A549 (cell line): ENCODE results near the gene ACTRT2. TPM values are rescaled to one million over a fixed set of nuclear protein-coding genes. Genes with fewer than 3 reads are reported as not detected.

Source experiments
- ATAC-seq, 2 experiments: fragments of 200-7000 bp in 1 of 2; fragments of >200 bp in 1 of 2; cut with Nextera tagmentation in 1 of 2; cut with Tn5 transposase in 1 of 2; 3 replicates each; pipeline versions ENCODE4 v1.8.0 to v1.9.1; 2018 to 2020; ENCODE audit warnings: mild to moderate bottlenecking in 1 of 2, moderate library complexity in 1 of 2
- CTCF ChIA-PET: fragments of 300-600 bp; sonication (Branson Sonifier 250); formaldehyde crosslinking; extraction: SDS; loops from one replicate; lab custom pipeline; 2021; ENCODE audit warnings: antibody characterized with exemption, inconsistent platforms; lab: Yijun Ruan, JAX
- POLR2A ChIA-PET: fragments of 350-600 bp; formaldehyde crosslinking; extraction: SDS; loops from one replicate; lab custom pipeline; 2021; ENCODE audit warnings: antibody characterized with exemption, inconsistent platforms; lab: Yijun Ruan, JAX
- DNase-seq, 2 experiments: peaks; one replicate each; pipeline versions ENCODE4 v3.0.0 to v3.0.0-alpha.2; 2011 to 2016; ENCODE audit warnings: low read depth in 1 of 2, low spot score in 1 of 2
- FAIRE-seq: peaks from 2 replicates; lab custom pipeline; 2011; peaks lifted over from hg19 to GRCh38; lab: Jason Lieb, UNC
- H3K27ac ChIP-seq, 2 experiments: fragments of >200 bp; sonication (Bioruptor Twin); formaldehyde crosslinking; 3 replicates each; pipeline ENCODE4 v1.5.1; 2016 to 2017
- H3K4me1 ChIP-seq: fragments of >200 bp; sonication (Bioruptor Twin); formaldehyde crosslinking; 3 replicates; pipeline ENCODE4 v1.6.1; 2016
- H3K4me2 ChIP-seq: fragments of >200 bp; sonication (Bioruptor Twin); formaldehyde crosslinking; 3 replicates; pipeline ENCODE4 v1.6.1; 2016
- H3K4me3 ChIP-seq: fragments of >200 bp; sonication (Bioruptor Twin); formaldehyde crosslinking; 3 replicates; pipeline ENCODE4 v1.5.1; 2016
- H3K9me3 ChIP-seq: fragments of >200 bp; sonication (Bioruptor Twin); formaldehyde crosslinking; 3 replicates; pipeline ENCODE4 v1.6.1; 2016
- BHLHE40 ChIP-seq: IDR thresholded peaks from 2 replicates; pipeline ENCODE4 v1.6.1; 2012; ENCODE audit warnings: low read depth, low read length, inconsistent platforms
- CBX2 ChIP-seq: fragments of 200-600 bp; sonication (generic); IDR thresholded peaks from 2 replicates; pipeline ENCODE4 v1.6.1; 2016; ENCODE audit warnings: low read depth, mild to moderate bottlenecking, borderline replicate concordance
- EHF ChIP-seq: fragments of 250-450 bp; sonication (Bioruptor Pico); IDR thresholded peaks from 2 replicates; pipeline ENCODE4 v1.5.0; 2020; ENCODE audit warnings: mild to moderate bottlenecking
- EHMT2 ChIP-seq: fragments of 200-600 bp; sonication (generic); IDR thresholded peaks from 2 replicates; pipeline ENCODE4 v1.6.1; 2016; ENCODE audit warnings: antibody characterized with exemption, low read depth, mild to moderate bottlenecking, moderate library complexity
- EP300 ChIP-seq, 2 experiments: fragments of >200 bp; sonication (Bioruptor Twin); formaldehyde crosslinking; IDR thresholded peaks; 2 replicates in 1 of 2; 3 replicates in 1 of 2; pipeline ENCODE4 v1.6.1; 2016 to 2017
- ESRRA ChIP-seq: fragments of 150-350 bp; IDR thresholded peaks from 2 replicates; pipeline ENCODE4 v1.6.1; 2014; ENCODE audit warnings: mild to moderate bottlenecking, low read length, borderline replicate concordance
- FOSL2 ChIP-seq, 2 experiments: fragments of 450-650 bp in 1 of 2; fragments of >200 bp in 1 of 2; sonication (Bioruptor Twin) in 1 of 2; formaldehyde crosslinking; IDR thresholded peaks; 2 replicates each; pipeline versions ENCODE4 v1.5.0 to v1.6.1; 2016 to 2020; ENCODE audit warnings: mild to moderate bottlenecking in 1 of 2, moderate library complexity in 1 of 2
- GATA3 ChIP-seq: IDR thresholded peaks from 2 replicates; pipeline ENCODE4 v1.6.1; 2012; ENCODE audit warnings: borderline replicate concordance
- HOXB13 ChIP-seq: fragments of 250-450 bp; sonication (Bioruptor Pico); IDR thresholded peaks from 2 replicates; pipeline ENCODE4 v1.5.0; 2020; ENCODE audit warnings: low read depth, mild to moderate bottlenecking, moderate library complexity
- JUNB ChIP-seq: fragments of >200 bp; sonication (Bioruptor Twin); formaldehyde crosslinking; IDR thresholded peaks from 2 replicates; pipeline ENCODE4 v1.6.1; 2016
- MAFK ChIP-seq: fragments of 450-650 bp; IDR thresholded peaks from 2 replicates; pipeline ENCODE4 v1.6.1; 2014; ENCODE audit not compliant: partially characterized antibody
- MAZ ChIP-seq: fragments of 150-350 bp; IDR thresholded peaks from 2 replicates; pipeline ENCODE4 v1.6.1; 2014; ENCODE audit warnings: antibody characterized with exemption, low read depth, low read length, borderline replicate concordance
- MYC ChIP-seq: IDR thresholded peaks from 2 replicates; pipeline ENCODE4 v1.6.1; 2012; ENCODE audit warnings: mild to moderate bottlenecking, inconsistent platforms, low read length, improper control_type of control experiment, borderline replicate concordance
- NR3C1 ChIP-seq: fragments of >200 bp; sonication (Bioruptor Twin); formaldehyde crosslinking; IDR thresholded peaks from 3 replicates; pipeline ENCODE4 v1.6.1; 2017
- PBX3 ChIP-seq: IDR thresholded peaks from 2 replicates; pipeline ENCODE4 v1.6.1; 2012
- PHF8 ChIP-seq: fragments of 200-600 bp; sonication (generic); IDR thresholded peaks from 2 replicates; pipeline ENCODE4 v1.6.1; 2016; ENCODE audit warnings: low read depth, mild to moderate bottlenecking, antibody characterized with exemption, moderate library complexity, borderline replicate concordance
- RARB ChIP-seq: fragments of 250-450 bp; sonication (Bioruptor Pico); IDR thresholded peaks from 2 replicates; pipeline ENCODE4 v1.8.0; 2021; ENCODE audit warnings: mild to moderate bottlenecking, moderate library complexity
- RCOR1 ChIP-seq: fragments of 150-350 bp; IDR thresholded peaks from 2 replicates; pipeline ENCODE4 v1.6.1; 2014; ENCODE audit warnings: antibody characterized with exemption, low read length, low read depth
- SMC3 ChIP-seq: fragments of >200 bp; sonication (Bioruptor Twin); formaldehyde crosslinking; IDR thresholded peaks from 3 replicates; pipeline ENCODE4 v1.6.1; 2018; ENCODE audit warnings: inconsistent platforms
- SREBF2 ChIP-seq: fragments of 450-650 bp; IDR thresholded peaks from 2 replicates; pipeline ENCODE4 v1.6.1; 2014; ENCODE audit warnings: mild to moderate bottlenecking, moderate library complexity
- TFCP2L1 ChIP-seq: fragments of 250-450 bp; sonication (Bioruptor Pico); IDR thresholded peaks from 2 replicates; pipeline ENCODE4 v1.5.0; 2021; ENCODE audit warnings: mild to moderate bottlenecking
- ZC3H11A ChIP-seq: fragments of 450-650 bp; IDR thresholded peaks from 2 replicates; pipeline ENCODE4 v1.6.1; 2014; ENCODE audit warnings: antibody characterized with exemption, mild to moderate bottlenecking
- ZNF302 ChIP-seq: fragments of 250-450 bp; sonication (Bioruptor Pico); IDR thresholded peaks from 2 replicates; pipeline ENCODE4 v1.9.0; 2021; ENCODE audit warnings: inconsistent platforms, mild to moderate bottlenecking, moderate library complexity
- WGBS: methylation state at CpG from one replicate; pipeline ENCODE4 v1.1.6; 2017; ENCODE audit errors: missing lambda C conversion rate; 5-methylcytosine and 5-hydroxymethylcytosine counted together
- polyA plus RNA-seq, 4 experiments: library from polyadenylated mRNA; depleted of rRNA in 3 of 4; stranded (reverse); fragments of >200 nt; fragmentation: RNase III in 1 of 4; extraction: RNeasy Plus Mini Kit Qiagen cat#74134 plus additional on column Dnase treatment in 1 of 4; gene quantifications; 2 replicates in 3 of 4; 3 replicates in 1 of 4; pipeline ENCODE4 v1.2.3, GENCODE V29; 2011 to 2017
- TF ChIP-seq, protein P1 (sequence below): fragments of 250-450 bp; sonication (Bioruptor Pico); IDR thresholded peaks from 2 replicates; pipeline ENCODE4 v1.5.0; 2021; ENCODE audit warnings: mild to moderate bottlenecking, moderate library complexity, borderline replicate concordance
- TF ChIP-seq, protein P2 (sequence below): IDR thresholded peaks from 2 replicates; pipeline ENCODE4 v1.6.1; 2012; ENCODE audit warnings: low read depth, borderline replicate concordance

The ACTRT2 gene
- polyA plus RNA-seq, 2 of the 4 experiments (the other 2 are of a cell fraction), result not detected

GRCh38 chr1:3000214-3000613 lies 21.1 kb upstream of the ACTRT2 start:
- ChIA-PET POLR2A (no interaction called here), CTCF (no interaction called here)
- TF ChIP-seq RARB (CRISPR knock-in tag) (no peak), NR3C1 (no peak), PHF8 (no peak)
- WGBS, result 43% methylated on average over 11 of the region's 15 CpGs
- Histone ChIP-seq H3K4me3 (no peak overlapping the region), H3K27ac (no peak overlapping the region), H3K9me3 (no peaks in the 10 kb centered on the region), H3K4me1 (no peaks in the 10 kb centered on the region), H3K4me2 (no peak overlapping the region)
- FAIRE-seq, result no peak
- no peak for ATAC-seq
- DNase-seq, result no peak

GRCh38 chr1:3000671-3001470 lies 20.4 kb upstream of the ACTRT2 start:
- H3K4me2 ChIP-seq, result no peak overlapping the region
- no peak overlapping the region for H3K27ac ChIP-seq
- H3K4me1 ChIP-seq, result no peaks in the 10 kb centered on the region
- POLR2A ChIA-PET, result no interaction called here
- CTCF ChIA-PET, result no interaction called here
- no peak for ATAC-seq
- no peak for FAIRE-seq
- TF ChIP-seq SMC3 (no peak), FOSL2 (IDR thresholded peaks at IDR 0.05) (no peak), FOSL2 (CRISPR knock-in tag; IDR thresholded peaks at IDR 0.05) (no peak), PBX3 (no peak), ZC3H11A (no peak), MAZ (no peak)
- WGBS, result 4% methylated on average over 6 of the region's 20 CpGs
- no peak overlapping the region for H3K4me3 ChIP-seq
- DNase-seq, result no peak
- no peaks in the 10 kb centered on the region for H3K9me3 ChIP-seq

DNA sequence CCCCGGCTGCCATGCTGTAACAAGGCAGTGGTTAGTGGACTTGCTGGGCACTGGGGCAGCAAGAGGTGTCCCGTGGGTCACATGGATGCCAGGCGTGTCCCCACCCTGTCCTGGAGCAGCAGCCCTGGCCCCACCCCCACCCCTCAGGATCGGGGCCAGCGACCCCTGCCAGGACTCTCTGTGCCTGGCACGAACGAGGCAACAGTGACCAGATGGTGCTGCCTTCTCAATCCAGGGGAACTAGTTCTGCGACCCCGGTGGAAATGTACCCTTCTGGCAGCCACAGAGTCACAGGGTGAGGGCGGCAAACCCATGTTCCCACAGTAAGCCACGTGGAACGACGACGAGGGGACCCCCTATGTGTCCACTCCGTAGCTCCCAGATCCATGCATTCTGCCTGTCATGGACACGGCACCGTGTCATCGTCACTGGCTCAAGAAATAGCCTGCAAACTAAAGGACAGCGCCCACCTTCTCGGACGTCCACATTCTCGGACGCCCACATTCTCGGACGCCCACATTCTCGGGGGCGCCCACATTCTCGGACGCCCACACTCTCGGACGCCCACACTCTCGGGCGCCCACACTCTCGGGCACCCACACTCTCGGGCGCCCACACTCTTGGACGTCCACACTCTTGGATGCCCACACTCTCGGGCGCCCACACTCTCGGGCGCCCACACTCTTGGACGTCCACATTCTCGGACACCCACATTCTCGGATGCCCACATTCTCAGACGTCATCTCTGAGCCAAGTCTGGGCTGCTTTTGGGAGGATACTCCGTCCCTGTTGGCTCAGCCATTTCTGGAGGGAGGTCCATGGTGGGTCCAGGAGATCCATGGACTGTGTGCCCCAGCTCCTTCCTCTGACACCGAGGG lies 19.6 kb upstream of the ACTRT2 start:
- Histone ChIP-seq H3K4me3 (no peak overlapping the region), H3K27ac (no peak overlapping the region), H3K4me2 (no peak overlapping the region), H3K4me1 (no peaks in the 10 kb centered on the region), H3K9me3 (no peaks in the 10 kb centered on the region)
- CTCF ChIA-PET, result no interaction called here
- TF ChIP-seq MYC (no peak), HOXB13 (CRISPR knock-in tag) (no peak), TFCP2L1 (no peak), CBX2 (no peak), JUNB (no peak), BHLHE40 (no peak), EHF (CRISPR knock-in tag) (no peak), SREBF2 (no peak), ZNF302 (CRISPR knock-in tag) (no peak), GATA3 (no peak), EP300 (IDR thresholded peaks at IDR 0.05) (no peak), EHMT2 (no peak), ZC3H11A (no peak), MAFK (no peak), PBX3 (no peak), ESRRA (no peak), RCOR1 (no peak)
- TF ChIP-seq, protein P1, sequence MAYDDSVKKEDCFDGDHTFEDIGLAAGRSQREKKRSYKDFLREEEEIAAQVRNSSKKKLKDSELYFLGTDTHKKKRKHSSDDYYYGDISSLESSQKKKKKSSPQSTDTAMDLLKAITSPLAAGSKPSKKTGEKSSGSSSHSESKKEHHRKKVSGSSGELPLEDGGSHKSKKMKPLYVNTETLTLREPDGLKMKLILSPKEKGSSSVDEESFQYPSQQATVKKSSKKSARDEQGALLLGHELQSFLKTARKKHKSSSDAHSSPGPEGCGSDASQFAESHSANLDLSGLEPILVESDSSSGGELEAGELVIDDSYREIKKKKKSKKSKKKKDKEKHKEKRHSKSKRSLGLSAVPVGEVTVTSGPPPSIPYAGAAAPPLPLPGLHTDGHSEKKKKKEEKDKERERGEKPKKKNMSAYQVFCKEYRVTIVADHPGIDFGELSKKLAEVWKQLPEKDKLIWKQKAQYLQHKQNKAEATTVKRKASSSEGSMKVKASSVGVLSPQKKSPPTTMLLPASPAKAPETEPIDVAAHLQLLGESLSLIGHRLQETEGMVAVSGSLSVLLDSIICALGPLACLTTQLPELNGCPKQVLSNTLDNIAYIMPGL (CRISPR knock-in tag), result no peak
- TF ChIP-seq, protein P2, sequence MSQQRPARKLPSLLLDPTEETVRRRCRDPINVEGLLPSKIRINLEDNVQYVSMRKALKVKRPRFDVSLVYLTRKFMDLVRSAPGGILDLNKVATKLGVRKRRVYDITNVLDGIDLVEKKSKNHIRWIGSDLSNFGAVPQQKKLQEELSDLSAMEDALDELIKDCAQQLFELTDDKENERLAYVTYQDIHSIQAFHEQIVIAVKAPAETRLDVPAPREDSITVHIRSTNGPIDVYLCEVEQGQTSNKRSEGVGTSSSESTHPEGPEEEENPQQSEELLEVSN, result no peak
- WGBS, result 31% methylated on average over 15 of the region's 47 CpGs
- FAIRE-seq (no peak), ATAC-seq (no peak), DNase-seq (no peak)
- POLR2A ChIA-PET, result no interaction called here
